HG03432 (cell line): ENCODE data around the gene TANC1.

Experiments
- ATAC-seq: cut with Tn5 transposase; IDR thresholded peaks from one replicate; pipeline ENCODE4 v1.9.1; 2021; ENCODE audit warnings: mild to moderate bottlenecking, moderate library complexity; ENCODE audit not compliant: unreplicated experiment

TANC1 gene

GRCh38 chr2:159109517-159109916 lies 141.1 kb downstream of the TANC1 start:
- no peak for ATAC-seq

DNA sequence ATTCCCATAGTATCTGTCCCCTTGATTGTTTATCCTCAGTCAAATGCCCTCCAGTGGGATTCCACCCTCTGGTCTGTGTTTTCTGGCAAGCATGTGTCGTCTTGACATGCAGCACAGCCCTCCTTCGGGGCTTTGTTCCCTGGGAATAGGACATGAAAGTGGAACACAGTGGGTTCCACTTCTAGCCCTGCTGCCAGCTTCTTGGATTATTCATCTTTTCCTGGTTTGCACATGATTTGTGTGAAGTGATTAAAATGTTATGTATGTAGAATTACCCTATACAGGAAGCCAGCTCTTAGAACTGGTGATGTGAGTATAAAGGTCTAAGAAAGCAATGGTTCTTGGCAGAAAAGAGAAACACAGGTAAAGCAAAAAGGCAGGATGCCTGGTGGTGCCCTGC lies 142.3 kb downstream of the TANC1 start:
- ATAC-seq: no peak

DNA sequence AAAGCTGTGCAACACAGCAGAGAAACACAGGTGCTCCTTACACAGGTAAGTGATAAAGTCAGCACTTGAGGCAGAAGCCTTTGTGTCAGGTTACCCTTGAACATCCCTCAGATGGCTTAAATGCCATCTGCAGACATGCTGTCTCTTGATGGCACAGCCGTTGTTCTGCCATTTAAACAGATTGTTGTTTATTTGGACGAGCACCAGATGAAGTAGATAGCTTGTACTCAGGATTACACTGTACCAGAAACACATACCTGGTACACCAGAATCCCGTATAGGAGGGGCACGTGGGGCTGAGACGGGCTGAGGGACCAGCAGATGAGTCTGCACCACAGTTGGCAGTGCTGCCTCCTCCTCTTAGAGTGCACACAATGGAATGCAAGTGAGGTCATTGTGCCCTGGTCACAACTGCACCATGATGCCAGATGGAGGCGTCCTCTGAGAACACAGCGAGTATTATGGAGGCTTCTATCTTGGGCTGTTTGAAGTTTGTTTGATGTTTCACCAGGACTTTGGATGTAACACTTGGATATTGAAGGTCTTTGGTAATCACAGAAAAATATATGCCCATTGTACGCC lies 143.0 kb downstream of the TANC1 start:
- ATAC-seq: no peak

GRCh38 chr2:159114835-159115234 lies 146.4 kb downstream of the TANC1 start:
- no peak for ATAC-seq

- no peak for ATAC-seq
Measured at GRCh38 chr2:159116922-159117321, 148.5 kb downstream of the TANC1 start.

DNA sequence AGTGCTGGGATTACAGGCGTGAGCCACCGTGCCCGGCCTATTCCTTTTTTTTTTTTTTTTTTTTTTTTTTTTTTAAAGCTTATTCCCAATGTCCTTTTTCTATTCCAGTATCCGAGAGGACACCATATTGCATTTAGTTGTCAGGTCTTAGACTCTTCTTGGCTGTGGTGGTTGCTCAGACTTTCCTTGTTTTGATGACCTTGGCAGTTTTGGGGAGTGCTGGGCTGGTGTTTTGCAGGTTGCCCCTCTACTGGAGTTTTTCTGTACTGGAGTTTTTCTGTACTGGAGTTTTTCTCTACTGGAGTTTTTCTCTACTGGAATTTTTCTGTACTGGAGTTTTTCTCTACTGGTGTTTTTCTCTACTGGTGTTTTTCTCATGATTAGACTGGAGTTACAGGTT lies 149.2 kb downstream of the TANC1 start:
- ATAC-seq: no peak

DNA sequence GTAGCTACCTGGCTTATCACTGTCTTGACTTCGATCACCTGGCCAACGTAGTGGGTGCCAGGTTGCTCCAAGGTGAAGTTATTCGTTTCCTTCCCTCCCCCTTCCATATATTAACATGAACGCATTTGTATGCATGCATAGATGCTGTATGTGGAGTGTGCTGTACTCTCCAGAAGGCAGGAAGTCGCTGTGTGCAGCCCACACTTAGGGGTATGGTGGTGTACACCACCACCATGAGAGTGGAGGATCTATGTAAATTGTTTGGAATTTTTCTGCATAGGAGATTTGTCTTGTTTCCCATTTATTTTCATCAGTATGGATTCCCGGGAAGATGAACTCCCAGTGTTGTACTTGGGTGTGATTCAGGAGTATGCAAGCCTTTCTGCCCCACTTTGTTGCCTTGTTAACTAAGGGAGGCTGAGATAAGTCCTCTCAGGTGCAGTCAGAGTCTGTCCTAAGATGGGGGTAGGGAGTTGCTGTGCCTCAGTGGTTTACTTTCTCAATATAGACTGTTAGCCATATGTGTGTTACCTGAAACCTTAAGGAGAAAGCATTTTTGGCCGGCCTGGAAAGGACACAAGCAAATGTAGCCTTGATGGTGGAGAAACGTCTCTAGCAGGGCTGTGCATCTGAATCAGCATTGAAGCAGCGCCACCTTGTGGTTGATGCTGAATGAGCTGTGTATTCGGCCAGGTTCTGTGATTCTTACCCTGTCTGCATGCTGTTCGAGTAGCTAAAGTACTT lies 149.8 kb downstream of the TANC1 start:
- peak; percentile 83 for ATAC-seq

GRCh38 chr2:159118859-159119500 lies 150.5 kb downstream of the TANC1 start:
- peak; percentile 11 for ATAC-seq

- ATAC-seq: no peak
Measured at GRCh38 chr2:159119652-159120257, 151.3 kb downstream of the TANC1 start.

GRCh38 chr2:159123786-159124185 lies 155.3 kb downstream of the TANC1 start:
- ATAC-seq: no peak

DNA sequence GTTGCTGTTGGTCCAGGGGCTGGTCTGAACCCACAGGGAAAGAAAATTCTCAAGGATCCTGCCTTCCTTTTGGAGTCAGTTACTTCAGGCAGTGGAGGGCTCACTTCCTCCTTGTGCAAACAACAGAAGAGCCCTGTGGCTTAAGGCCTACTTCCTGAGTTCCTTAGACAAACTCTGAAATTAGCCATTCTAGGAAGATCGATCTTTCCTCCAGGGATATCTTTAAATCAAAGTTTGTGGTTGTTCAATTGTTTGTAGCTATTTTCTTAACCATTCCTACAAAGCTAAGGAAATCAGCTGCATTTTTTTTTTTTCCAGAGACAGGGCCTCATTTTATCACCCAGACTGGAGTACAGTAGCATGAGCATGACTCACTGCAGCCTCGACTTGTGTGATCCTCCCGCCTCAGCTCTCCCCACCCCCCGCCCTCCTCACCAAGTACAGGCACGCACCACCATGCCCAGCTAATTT lies 156.0 kb downstream of the TANC1 start:
- ATAC-seq: no peak

DNA sequence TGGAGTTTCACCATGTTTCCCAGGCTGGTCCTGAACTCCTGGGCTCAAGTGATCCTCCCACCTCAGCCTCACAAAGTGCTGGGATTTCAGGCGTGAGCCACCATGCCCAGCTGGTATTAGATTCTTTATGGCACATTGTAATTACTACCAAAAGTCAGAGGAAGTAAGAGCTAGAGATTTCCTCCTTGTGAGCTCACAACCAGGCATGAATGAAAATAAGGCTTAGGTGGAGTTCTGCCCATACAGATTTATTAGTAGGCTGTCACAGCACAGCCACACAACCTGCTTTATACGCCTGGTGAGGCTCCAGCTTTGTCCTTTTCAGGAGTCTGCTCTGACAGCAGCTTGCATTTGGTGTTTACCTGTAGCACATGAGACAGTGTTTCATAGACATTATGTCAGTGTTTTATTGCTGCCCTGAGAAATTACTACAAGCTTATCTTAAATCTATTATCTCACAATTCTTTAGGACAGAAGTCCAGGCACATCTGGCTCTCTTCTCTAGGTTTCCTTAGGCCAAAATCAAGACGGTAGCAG lies 156.6 kb downstream of the TANC1 start:
- ATAC-seq: no peak

GRCh38 chr2:159125858-159126257 lies 157.4 kb downstream of the TANC1 start:
- ATAC-seq: no peak

- no peak for ATAC-seq
Measured at GRCh38 chr2:159126432-159127022, 158.1 kb downstream of the TANC1 start.

DNA sequence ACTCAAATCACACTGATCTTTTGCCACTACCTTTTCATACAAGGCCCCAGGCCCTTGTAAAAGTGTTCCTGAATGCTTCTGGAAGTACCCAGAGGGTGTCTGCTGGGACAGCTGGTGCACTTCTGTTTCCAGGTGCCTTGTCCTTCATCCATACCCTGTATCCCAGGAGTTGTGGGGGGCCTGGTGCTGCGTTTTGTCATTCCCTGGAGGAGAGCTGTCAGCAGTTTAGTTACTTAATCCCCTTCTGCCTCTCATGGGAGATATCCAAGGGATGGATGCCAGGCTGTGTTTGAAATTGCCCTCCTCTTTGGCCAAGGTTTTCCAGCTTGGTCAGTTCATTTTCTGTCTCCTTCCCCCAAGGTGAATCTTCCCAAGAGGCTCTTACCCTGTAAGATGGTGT lies 159.8 kb downstream of the TANC1 start:
- ATAC-seq: no peak

GRCh38 chr2:159129269-159129668 lies 160.8 kb downstream of the TANC1 start:
- no peak for ATAC-seq

DNA sequence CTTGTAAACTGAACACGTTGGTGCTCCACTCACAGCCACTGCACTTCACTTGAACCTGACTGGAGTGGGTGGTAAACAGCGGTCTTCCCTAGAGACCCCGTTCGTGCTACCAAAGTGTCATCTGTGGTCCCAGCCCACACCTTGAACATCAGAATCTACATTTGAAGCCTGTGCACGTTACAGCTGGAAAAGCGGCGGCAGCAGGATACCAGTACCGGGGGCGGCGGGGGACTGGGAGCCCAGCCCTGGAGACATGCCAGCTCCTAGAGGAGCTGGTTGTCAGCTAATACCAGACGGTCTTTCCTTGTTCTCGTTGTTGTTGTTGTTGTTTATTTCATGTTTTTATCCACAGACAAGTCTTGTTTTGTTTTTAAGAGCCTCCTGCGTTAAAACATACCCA lies 161.4 kb downstream of the TANC1 start:
- no peak for ATAC-seq

DNA sequence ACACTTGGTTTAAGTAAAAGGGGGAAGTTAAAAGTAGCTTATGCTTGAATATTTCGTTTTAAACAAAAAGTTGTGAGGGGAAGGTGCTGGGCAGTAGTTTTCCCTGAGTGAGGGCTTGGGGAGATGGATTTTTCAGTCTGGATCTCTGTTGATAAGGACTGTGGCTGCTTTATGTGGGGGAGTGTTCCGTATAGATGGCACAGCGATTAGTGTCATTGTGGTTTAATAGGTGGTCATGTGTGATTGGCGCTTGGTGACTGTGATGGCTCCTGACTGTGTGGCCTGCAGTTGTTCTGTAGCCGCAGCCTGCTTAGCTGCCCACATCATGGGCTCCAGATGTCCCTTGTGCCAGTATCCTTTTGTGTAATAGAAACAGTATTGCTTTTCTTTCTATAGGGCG lies 161.9 kb downstream of the TANC1 start:
- ATAC-seq: no peak

DNA sequence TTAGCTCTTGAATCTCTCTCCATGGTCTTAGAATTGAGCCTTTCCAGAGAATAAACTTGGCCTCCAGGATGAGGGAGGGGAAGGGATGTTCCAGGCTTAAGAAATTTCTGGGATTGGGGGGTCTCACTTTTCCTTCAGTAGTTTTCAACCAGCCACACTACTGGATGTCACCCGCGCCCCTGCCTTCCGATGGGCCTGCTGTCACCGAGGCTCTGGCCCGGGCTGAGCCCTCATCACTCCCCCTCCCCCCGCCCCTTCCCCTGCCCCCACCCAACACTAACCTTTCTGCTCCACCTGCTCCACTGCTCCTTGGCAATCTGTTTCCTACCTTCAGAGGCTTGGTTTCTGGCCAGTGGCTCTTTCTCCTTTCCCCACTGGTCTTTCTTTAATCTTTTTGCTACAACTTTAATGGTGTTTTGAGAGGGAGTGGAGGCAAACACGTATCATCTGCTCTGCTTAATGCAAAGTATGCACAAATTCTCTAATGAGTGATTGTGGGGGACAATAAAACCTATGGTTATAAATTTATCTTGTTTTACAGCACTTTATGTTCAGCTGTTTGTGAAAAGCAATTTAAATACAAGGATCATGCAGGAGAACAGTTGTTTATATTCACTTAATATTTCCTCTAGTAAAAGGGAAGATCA lies 162.9 kb downstream of the TANC1 start:
- no peak for ATAC-seq

DNA sequence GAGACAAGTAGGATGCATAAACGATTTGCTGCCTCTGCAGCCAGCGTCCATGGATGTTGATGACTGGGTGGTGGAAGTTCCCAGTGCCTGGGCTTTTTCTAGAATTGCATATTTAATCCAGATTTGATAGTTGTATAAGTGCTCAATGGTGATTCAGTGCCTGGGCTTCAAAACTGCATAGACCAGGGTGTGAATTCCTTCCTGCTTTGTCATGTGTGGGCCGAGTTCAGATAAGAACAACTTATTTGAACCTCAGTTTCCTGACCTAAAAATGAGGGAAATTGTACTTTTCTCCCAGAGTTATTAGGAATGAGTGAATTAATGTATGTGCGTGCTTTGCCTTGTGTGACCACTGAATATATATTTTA lies 163.5 kb downstream of the TANC1 start:
- ATAC-seq: no peak

GRCh38 chr2:159133797-159134196 lies 165.4 kb downstream of the TANC1 start:
- no peak for ATAC-seq
